ENCODE measurements around the gene NTM. TPM values are rescaled to one million over a fixed set of nuclear protein-coding genes. Genes with fewer than 3 reads are reported as not detected.

The NTM gene
- total and polyA plus RNA-seq, 2 of the 8 experiments (the other 6 are each of a cell fraction or from before 2014, with no cell fraction given) = 13.4 to 20.0 TPM

DNA sequence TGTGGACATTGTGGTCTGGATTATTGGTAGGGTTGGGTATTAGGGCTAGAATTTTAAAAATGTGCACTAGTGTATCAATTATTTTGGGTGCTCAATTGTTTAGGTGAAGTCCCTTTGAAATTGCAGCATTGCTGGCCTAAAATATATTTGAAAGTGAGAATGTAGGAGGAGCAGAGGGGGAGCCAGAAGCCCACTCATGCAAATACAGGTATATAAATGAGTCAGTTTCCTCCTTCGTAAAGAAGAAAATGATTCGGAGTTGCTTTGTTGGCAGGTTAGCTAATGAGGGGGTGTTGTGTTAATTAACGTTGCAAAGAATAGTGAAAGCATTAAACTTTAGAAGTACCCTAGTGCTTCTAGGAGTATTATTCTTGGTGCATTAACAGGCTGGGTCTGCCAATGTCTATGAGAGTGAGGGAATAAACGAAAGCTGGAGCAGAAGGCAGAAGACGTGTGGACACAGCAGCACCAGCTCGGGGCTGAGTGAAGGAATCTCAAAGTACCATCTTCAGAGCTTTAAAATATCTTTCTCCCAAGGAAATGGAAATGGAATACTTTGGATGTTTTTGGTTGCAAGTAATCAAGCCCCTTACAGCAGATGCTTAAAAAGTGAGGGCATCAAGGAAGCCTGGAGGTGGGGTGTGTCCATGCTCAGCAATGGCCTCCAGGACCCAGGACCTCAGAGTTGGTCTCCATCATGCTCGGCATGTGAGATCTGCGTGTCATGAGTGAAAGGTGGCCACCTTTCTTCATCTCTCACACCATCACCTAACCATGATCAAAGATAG is 522.9 kb downstream of the NTM start (continued):
- TF ChIP-seq GABPA (IDR thresholded peaks at IDR 0.05; ENCODE audit: borderline replicate concordance, insufficient read depth, low read length) (no peak), FOSL1 (IDR thresholded peaks at IDR 0.05; ENCODE audit: insufficient read depth, low read depth, low read length) (no peak), JUND (IDR thresholded peaks at IDR 0.05; ENCODE audit: low read length) (no peak), RBBP5 (IDR thresholded peaks at IDR 0.05; ENCODE audit: borderline replicate concordance, low read depth, low read length) (no peak), TAF7 (optimal IDR thresholded peaks at IDR 0.05; ENCODE audit: borderline replicate concordance, low read depth, low read length) (no peak), TAF1 (IDR thresholded peaks at IDR 0.05; ENCODE audit: low read depth, low read length) (no peak)
